Uterus (tissue), 4 donors: ENCODE results near the gene CYSRT1. TPM values are rescaled to one million over a fixed set of nuclear protein-coding genes. Genes with fewer than 3 reads are reported as not detected.

Experiments
- DNase-seq, 2 donors: peaks; one replicate each; pipeline ENCODE4 v3.0.0-alpha.2; 2019 to 2020
- H3K27ac ChIP-seq, 2 donors: fragments of 200-600 bp; sonication (generic); 1 replicate in 1 of 2; 2 replicates in 1 of 2; pipeline ENCODE4 v1.5.1; 2016 to 2018
- H3K27me3 ChIP-seq, 2 donors: fragments of 200-600 bp; sonication (generic); one replicate each; pipeline ENCODE4 v1.5.1; 2018 to 2019; ENCODE audit warnings: control low read depth in 1 of 2
- H3K36me3 ChIP-seq, 2 donors: fragments of 200-600 bp; sonication (generic); one replicate each; pipeline ENCODE4 v1.5.1; 2019; ENCODE audit warnings: control low read depth in 1 of 2
- H3K4me1 ChIP-seq, 2 donors: fragments of 200-600 bp; sonication (generic); one replicate each; pipeline ENCODE4 v1.5.1; 2018 to 2019; ENCODE audit warnings: control low read depth in 1 of 2
- H3K4me3 ChIP-seq, 2 donors: fragments of 200-600 bp; sonication (generic); 1 replicate in 1 of 2; 2 replicates in 1 of 2; pipeline ENCODE4 v1.5.1; 2018 to 2019; ENCODE audit warnings: mild to moderate bottlenecking in 1 of 2
- H3K9me3 ChIP-seq, 2 donors: fragments of 200-600 bp; sonication (generic); one replicate each; pipeline ENCODE4 v1.5.1; 2019; ENCODE audit warnings: control low read depth in 1 of 2
- CTCF ChIP-seq, 4 experiments: fragments of 200-600 bp in 2 of 4; fragments of 450-650 bp in 2 of 4; sonication (generic) in 2 of 4; IDR thresholded peaks; one replicate each; pipeline ENCODE4 v1.5.1; 2016 to 2019; ENCODE audit warnings: antibody characterized with exemption in 4 of 4, mild to moderate bottlenecking in 2 of 4, moderate library complexity in 1 of 4
- POLR2A ChIP-seq, 2 donors: fragments of 450-650 bp; IDR thresholded peaks; one replicate each; pipeline ENCODE4 v1.6.1; 2016; ENCODE audit warnings: antibody characterized with exemption in 2 of 2, mild to moderate bottlenecking in 1 of 2, moderate library complexity in 1 of 2
- intact Hi-C: fragments of 100-400 bp; cut with DNase I; formaldehyde crosslinking; loops from one replicate; pipeline ENCODE4 v1.15.1; 2023; ENCODE audit warnings: low total_unique reads
- total RNA-seq, 4 donors: library from RNA; depleted of rRNA in 3 of 4; stranded (reverse); fragments of >200 nt in 3 of 4; gene quantifications; one replicate each; pipeline versions ENCODE4 v1.1.0 to v1.2.4, GENCODE V29; 2014 to 2023
- donor health status: DM: yes; HTN: yes; CAD: no.

The CYSRT1 gene
- total RNA-seq, 4 donors from 2014 or later = 0.34 TPM; not detected in 3

- intact Hi-C loops = no loop called here
These were observed 5.9 kb downstream of the CYSRT1 start, which contains the start of gene SLC34A3 for GRCh38 chr9:137230705-137231371. SLC34A3 (plus strand) TSS chr9:137230901; CDS start chr9:137231703, 802 bp downstream.

GRCh38 chr9:137231372-137232039, 6.5 kb downstream of the CYSRT1 start:
- H3K4me1 ChIP-seq = peaks cover 0 to 6% of the 10 kb centered on the region in 2 donors
- DNase-seq = no peak
- intact Hi-C loops = no loop called here
- no peak for TF ChIP-seq CTCF (IDR thresholded peaks at IDR 0.05)
- no peak for TF ChIP-seq POLR2A (IDR thresholded peaks at IDR 0.05)
- H3K27me3 ChIP-seq = peaks cover 9 to 29% of the 10 kb centered on the region in 2 donors
- no peaks in the 10 kb centered on the region for H3K36me3 ChIP-seq
- no peaks in the 10 kb centered on the region for H3K9me3 ChIP-seq
- H3K4me3 ChIP-seq = no peak overlapping the region
- no peak overlapping the region for H3K27ac ChIP-seq

More at GRCh38 chr9:137230705-137231371, 5.9 kb downstream of the CYSRT1 start, which contains the start of gene SLC34A3:
- no peaks in the 10 kb centered on the region for H3K9me3 ChIP-seq
- no peaks in the 10 kb centered on the region for H3K36me3 ChIP-seq
- no peak within 1 kb of the TSS for H3K27ac ChIP-seq
- no peak within 1 kb of the TSS for H3K4me3 ChIP-seq
- no peak for DNase-seq
- H3K27me3 ChIP-seq = peaks cover 9 to 29% of the 10 kb centered on the region in 2 donors
- H3K4me1 ChIP-seq = no peaks in the 10 kb centered on the region
- TF ChIP-seq POLR2A (IDR thresholded peaks at IDR 0.05) = no peak
- TF ChIP-seq CTCF (IDR thresholded peaks at IDR 0.05) = no peak

GRCh38 chr9:137232101-137232500, 7.1 kb downstream of the CYSRT1 start:
- intact Hi-C loops = no loop called here
- TF ChIP-seq CTCF (IDR thresholded peaks at IDR 0.05) = no peak
- no peak for TF ChIP-seq POLR2A (IDR thresholded peaks at IDR 0.05)
- peaks cover 9 to 29% of the 10 kb centered on the region in 2 donors for H3K27me3 ChIP-seq

GRCh38 chr9:137232510-137232909, 7.5 kb downstream of the CYSRT1 start:
- peaks cover 9 to 29% of the 10 kb centered on the region in 2 donors for H3K27me3 ChIP-seq
- TF ChIP-seq CTCF (IDR thresholded peaks at IDR 0.05) (no peak), POLR2A (IDR thresholded peaks at IDR 0.05) (no peak)
- H3K4me1 ChIP-seq = peaks cover 0 to 9% of the 10 kb centered on the region in 2 donors
- no peak overlapping the region for H3K4me3 ChIP-seq
- H3K27ac ChIP-seq = no peak overlapping the region
- DNase-seq = no peak
- H3K9me3 ChIP-seq = no peaks in the 10 kb centered on the region
- intact Hi-C loops = no loop called here
- no peaks in the 10 kb centered on the region for H3K36me3 ChIP-seq

More at GRCh38 chr9:137232101-137232500, 7.1 kb downstream of the CYSRT1 start:
- no peaks in the 10 kb centered on the region for H3K36me3 ChIP-seq
- no peak for DNase-seq
- H3K4me1 ChIP-seq = peaks cover 0 to 9% of the 10 kb centered on the region in 2 donors
- no peak overlapping the region for H3K4me3 ChIP-seq
- no peak overlapping the region for H3K27ac ChIP-seq
- H3K9me3 ChIP-seq = no peaks in the 10 kb centered on the region
